ENCODE data around the gene PER1.

DNA sequence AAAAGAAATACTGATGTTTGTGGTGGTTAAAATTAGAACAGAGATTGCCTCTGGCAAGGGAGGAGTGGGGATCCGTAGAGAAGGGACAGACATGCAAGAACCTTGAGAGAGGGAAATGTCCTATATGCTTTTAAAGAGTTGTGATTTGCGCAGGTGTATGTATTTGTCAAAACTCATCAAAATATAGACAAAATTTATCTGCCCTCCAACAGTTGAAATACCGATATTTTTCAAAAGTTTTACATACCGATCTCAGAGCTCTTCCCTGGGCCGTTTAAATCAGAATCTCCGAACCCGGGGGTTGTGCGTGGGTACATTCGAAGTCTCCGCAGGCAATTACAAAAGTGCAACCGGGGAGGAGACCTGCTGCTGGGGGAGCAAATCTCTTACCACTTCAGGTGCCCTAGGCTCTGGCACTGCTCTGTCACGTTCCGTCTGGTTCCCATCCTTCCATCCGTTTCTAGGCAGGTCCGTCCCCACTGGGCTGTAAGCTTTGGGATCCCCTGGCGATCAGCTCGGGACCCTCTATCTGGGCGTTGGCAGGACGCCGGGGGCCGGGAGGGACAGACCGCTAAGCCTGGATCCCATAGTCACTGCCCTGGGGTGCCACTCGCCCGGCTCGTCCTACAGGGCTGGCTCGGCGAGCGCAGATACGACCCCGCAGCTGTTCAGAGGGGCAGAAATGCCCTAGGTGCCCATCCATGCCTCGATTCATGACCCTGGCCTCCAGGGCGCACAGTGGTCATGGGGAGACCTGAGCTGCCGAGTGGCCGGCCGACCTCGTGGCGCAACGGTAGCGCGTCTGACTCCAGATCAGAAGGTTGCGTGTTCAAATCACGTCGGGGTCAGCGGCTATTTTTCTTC, 33.6 kb upstream of the PER1 start:
- TF ChIP-seq CTCF (IDR thresholded peaks at IDR 0.05) (no peak), POLR2A (IDR thresholded peaks at IDR 0.05) (peak; percentile 57 to 70), EP300 (IDR thresholded peaks at IDR 0.05) (no peak)

Measured in gastroesophageal sphincter (tissue), 3 donors.